Measurements from ENCODE around the gene SDF4.
A peak's percentile ranks its signal among the peaks of the same experiment; 100 is the strongest.

Gene SDF4

GRCh38 chr1:1267488-1268283 is 35.9 kb upstream of the SDF4 start:
- Mint-ChIP-seq H3K4me1 (peaks cover 30 to 51% of the 10 kb centered on the region in 2 donors), H3K27ac (no peak overlapping the region), H3K4me3 (no peak overlapping the region), H3K9me3 (no peaks in the 10 kb centered on the region), H3K27me3 (no peaks in the 10 kb centered on the region), H3K36me3 (peaks cover 35 to 51% of the 10 kb centered on the region in 2 donors)
- DNase-seq: no peak
- ATAC-seq (replicated peaks): no peak

GRCh38 chr1:1264868-1265272 is 33.1 kb upstream of the SDF4 start:
- Mint-ChIP-seq H3K36me3 (peaks cover 29 to 48% of the 10 kb centered on the region in 2 donors), H3K27me3 (no peaks in the 10 kb centered on the region)

GRCh38 chr1:1264026-1264425 is 32.2 kb upstream of the SDF4 start:
- Mint-ChIP-seq H3K27ac (no peak overlapping the region), H3K27me3 (no peaks in the 10 kb centered on the region), H3K4me3 (no peak overlapping the region), H3K36me3 (peaks cover 34 to 52% of the 10 kb centered on the region in 2 donors), H3K9me3 (no peaks in the 10 kb centered on the region), H3K4me1 (peaks cover 23 to 42% of the 10 kb centered on the region in 2 donors)
- no peak for ATAC-seq (replicated peaks)
- DNase-seq: no peak

More at GRCh38 chr1:1264868-1265272, 33.1 kb upstream of the SDF4 start:
- DNase-seq (no peak), ATAC-seq (replicated peaks) (no peak)
- Mint-ChIP-seq H3K9me3 (no peaks in the 10 kb centered on the region), H3K27ac (no peak overlapping the region), H3K4me3 (no peak overlapping the region), H3K4me1 (peaks cover 22 to 39% of the 10 kb centered on the region in 2 donors)

GRCh38 chr1:1262758-1263157 is 31.0 kb upstream of the SDF4 start:
- Mint-ChIP-seq H3K27ac (no peak overlapping the region), H3K4me3 (no peak overlapping the region), H3K4me1 (peaks cover 22 to 41% of the 10 kb centered on the region in 2 donors), H3K9me3 (no peaks in the 10 kb centered on the region), H3K27me3 (no peaks in the 10 kb centered on the region), H3K36me3 (peaks cover 35 to 56% of the 10 kb centered on the region in 2 donors)
- ATAC-seq (replicated peaks) (no peak), DNase-seq (no peak)

- no peak for ATAC-seq (replicated peaks)
- no peak overlapping the region for H3K27ac Mint-ChIP-seq
- no peak for DNase-seq
- peaks cover 37 to 56% of the 10 kb centered on the region in 2 donors for H3K36me3 Mint-ChIP-seq
- H3K4me1 Mint-ChIP-seq: peaks cover 23 to 37% of the 10 kb centered on the region in 2 donors
- H3K9me3 Mint-ChIP-seq: no peaks in the 10 kb centered on the region
- no peak overlapping the region for H3K4me3 Mint-ChIP-seq
- H3K27me3 Mint-ChIP-seq: no peaks in the 10 kb centered on the region
Observed at GRCh38 chr1:1262071-1262470, 30.3 kb upstream of the SDF4 start.

- H3K4me3 Mint-ChIP-seq: peak overlapping the region in 1 of 2 donors; percentile 4
- H3K27me3 Mint-ChIP-seq: no peaks in the 10 kb centered on the region
- peak overlapping the region; percentile 61 for H3K27ac Mint-ChIP-seq
- DNase-seq (no peak), ATAC-seq (replicated peaks) (no peak)
- H3K9me3 Mint-ChIP-seq: no peaks in the 10 kb centered on the region
- H3K36me3 Mint-ChIP-seq: peaks cover 37 to 56% of the 10 kb centered on the region in 2 donors
- H3K4me1 Mint-ChIP-seq: peaks cover 23 to 33% of the 10 kb centered on the region in 2 donors
Observed at GRCh38 chr1:1260843-1261560, 29.2 kb upstream of the SDF4 start.

- H3K9me3 Mint-ChIP-seq: no peaks in the 10 kb centered on the region
- no peak for DNase-seq
- H3K27me3 Mint-ChIP-seq: no peaks in the 10 kb centered on the region
- peak overlapping the region; percentile 4 to 15 for H3K4me3 Mint-ChIP-seq
- peak; percentile 63 to 68 for ATAC-seq (replicated peaks)
- peaks cover 20 to 26% of the 10 kb centered on the region in 2 donors for H3K4me1 Mint-ChIP-seq
- H3K36me3 Mint-ChIP-seq: peaks cover 40 to 54% of the 10 kb centered on the region in 2 donors
- peak overlapping the region; percentile 61 for H3K27ac Mint-ChIP-seq
Observed at GRCh38 chr1:1259951-1260600, 28.3 kb upstream of the SDF4 start.

GRCh38 chr1:1259540-1259939 is 27.7 kb upstream of the SDF4 start:
- Mint-ChIP-seq H3K27ac (peak overlapping the region; percentile 61), H3K27me3 (no peaks in the 10 kb centered on the region), H3K4me3 (peak overlapping the region in 1 of 2 donors; percentile 7), H3K9me3 (no peaks in the 10 kb centered on the region), H3K36me3 (peaks cover 41 to 49% of the 10 kb centered on the region in 2 donors), H3K4me1 (peaks cover 20 to 25% of the 10 kb centered on the region in 2 donors)
- ATAC-seq (replicated peaks): no peak
- DNase-seq: no peak

GRCh38 chr1:1259119-1259488 is 27.3 kb upstream of the SDF4 start:
- Mint-ChIP-seq H3K36me3 (peaks cover 42 to 48% of the 10 kb centered on the region in 2 donors), H3K27ac (peak overlapping the region; percentile 61), H3K4me1 (peaks cover 20 to 25% of the 10 kb centered on the region in 2 donors), H3K27me3 (no peaks in the 10 kb centered on the region), H3K9me3 (no peaks in the 10 kb centered on the region), H3K4me3 (no peak overlapping the region)
- no peak for DNase-seq
- no peak for ATAC-seq (replicated peaks)

- Mint-ChIP-seq H3K27me3 (no peaks in the 10 kb centered on the region), H3K4me3 (no peak overlapping the region), H3K9me3 (no peaks in the 10 kb centered on the region), H3K27ac (no peak overlapping the region), H3K4me1 (peaks cover 23 to 32% of the 10 kb centered on the region in 2 donors), H3K36me3 (peaks cover 50 to 58% of the 10 kb centered on the region in 2 donors)
- ATAC-seq (replicated peaks) (no peak), DNase-seq (no peak)
Observed at GRCh38 chr1:1256956-1257871, 25.4 kb upstream of the SDF4 start.

- H3K36me3 Mint-ChIP-seq: peaks cover 45 to 58% of the 10 kb centered on the region in 2 donors
- H3K4me1 Mint-ChIP-seq: peaks cover 19 to 32% of the 10 kb centered on the region in 2 donors
- no peak overlapping the region for H3K4me3 Mint-ChIP-seq
- H3K9me3 Mint-ChIP-seq: no peaks in the 10 kb centered on the region
- H3K27me3 Mint-ChIP-seq: no peaks in the 10 kb centered on the region
- no peak for DNase-seq
- ATAC-seq (replicated peaks): no peak
- no peak overlapping the region for H3K27ac Mint-ChIP-seq
Observed at GRCh38 chr1:1255611-1256010, 23.8 kb upstream of the SDF4 start.

GRCh38 chr1:1255078-1255477 is 23.3 kb upstream of the SDF4 start:
- ATAC-seq (replicated peaks) (no peak), DNase-seq (no peak)
- H3K4me3 Mint-ChIP-seq: no peak overlapping the region
- H3K27me3 Mint-ChIP-seq: no peaks in the 10 kb centered on the region
- H3K27ac Mint-ChIP-seq: no peak overlapping the region
- peaks cover 45 to 55% of the 10 kb centered on the region in 2 donors for H3K36me3 Mint-ChIP-seq
- H3K9me3 Mint-ChIP-seq: no peaks in the 10 kb centered on the region
- H3K4me1 Mint-ChIP-seq: peaks cover 15 to 32% of the 10 kb centered on the region in 2 donors

GRCh38 chr1:1254667-1254998 is 22.8 kb upstream of the SDF4 start:
- DNase-seq (no peak), ATAC-seq (replicated peaks) (no peak)
- Mint-ChIP-seq H3K27ac (peak overlapping the region; percentile 42), H3K4me3 (no peak overlapping the region), H3K4me1 (peaks cover 14 to 32% of the 10 kb centered on the region in 2 donors), H3K9me3 (no peaks in the 10 kb centered on the region), H3K27me3 (no peaks in the 10 kb centered on the region), H3K36me3 (peaks cover 40 to 50% of the 10 kb centered on the region in 2 donors)

Data from stimulated activated naive B cell treated with anti-CD40 and anti-IgM and Interleukin-4, amounts not matched to agents 10 μg/mL and 1 μg/mL and 100 μg/mL, for 72 hours (primary cell).